Vagina (tissue), 2 donors: Measurements from ENCODE around the gene PLEKHB1. TPM values are rescaled to one million over a fixed set of nuclear protein-coding genes. Genes with fewer than 3 reads are reported as not detected.

Source experiments
- DNase-seq, 2 donors: peaks; one replicate each; pipeline ENCODE4 v3.0.0-alpha.2; 2017; ENCODE audit errors: extremely low spot score in 2 of 2
- H3K27ac ChIP-seq: fragments of 200-600 bp; sonication (generic); one replicate; pipeline ENCODE4 v1.5.1; 2019
- H3K27me3 ChIP-seq: fragments of 200-600 bp; sonication (generic); one replicate; pipeline ENCODE4 v1.5.1; 2019
- H3K36me3 ChIP-seq, 2 donors: fragments of 200-600 bp; sonication (generic); one replicate each; pipeline ENCODE4 v1.5.1; 2017 to 2019
- H3K4me1 ChIP-seq: fragments of 200-600 bp; sonication (generic); one replicate; pipeline ENCODE4 v1.5.1; 2019
- H3K4me3 ChIP-seq, 2 donors: fragments of 200-600 bp; sonication (generic); 1 replicate in 1 of 2; 2 replicates in 1 of 2; pipeline ENCODE4 v1.5.1; 2016 to 2019
- H3K9me3 ChIP-seq: fragments of 200-600 bp; sonication (generic); one replicate; pipeline ENCODE4 v1.5.1; 2019
- CTCF ChIP-seq, 3 experiments: fragments of 450-650 bp in 2 of 3; fragments of 200-600 bp in 1 of 3; sonication (generic) in 1 of 3; IDR thresholded peaks; one replicate each; pipeline ENCODE4 v1.5.1; 2017 to 2019; ENCODE audit warnings: antibody characterized with exemption in 3 of 3, mild to moderate bottlenecking in 2 of 3, moderate library complexity in 2 of 3
- POLR2A ChIP-seq, 2 donors: fragments of 450-650 bp; IDR thresholded peaks; one replicate each; pipeline ENCODE4 v1.6.1; 2017; ENCODE audit warnings: antibody characterized with exemption in 2 of 2, mild to moderate bottlenecking in 2 of 2, moderate library complexity in 2 of 2
- POLR2AphosphoS5 ChIP-seq, 2 donors: sonication (generic); formaldehyde crosslinking; IDR thresholded peaks; one replicate each; pipeline ENCODE4 v1.9.0; 2017; ENCODE audit warnings: antibody characterized with exemption in 2 of 2, mild to moderate bottlenecking in 2 of 2, low read depth in 1 of 2; ENCODE audit not compliant: insufficient read depth in 1 of 2
- intact Hi-C: fragments of 100-400 bp; cut with DNase I; formaldehyde crosslinking; loops from one replicate; pipeline ENCODE4 v1.15.1; 2023
- total RNA-seq: library from RNA; depleted of rRNA; stranded (reverse); fragments of >200 nt; gene quantifications from one replicate; pipeline ENCODE4 v1.2.3, GENCODE V29; 2016

Gene PLEKHB1
- 7.9 TPM for total RNA-seq

DNA sequence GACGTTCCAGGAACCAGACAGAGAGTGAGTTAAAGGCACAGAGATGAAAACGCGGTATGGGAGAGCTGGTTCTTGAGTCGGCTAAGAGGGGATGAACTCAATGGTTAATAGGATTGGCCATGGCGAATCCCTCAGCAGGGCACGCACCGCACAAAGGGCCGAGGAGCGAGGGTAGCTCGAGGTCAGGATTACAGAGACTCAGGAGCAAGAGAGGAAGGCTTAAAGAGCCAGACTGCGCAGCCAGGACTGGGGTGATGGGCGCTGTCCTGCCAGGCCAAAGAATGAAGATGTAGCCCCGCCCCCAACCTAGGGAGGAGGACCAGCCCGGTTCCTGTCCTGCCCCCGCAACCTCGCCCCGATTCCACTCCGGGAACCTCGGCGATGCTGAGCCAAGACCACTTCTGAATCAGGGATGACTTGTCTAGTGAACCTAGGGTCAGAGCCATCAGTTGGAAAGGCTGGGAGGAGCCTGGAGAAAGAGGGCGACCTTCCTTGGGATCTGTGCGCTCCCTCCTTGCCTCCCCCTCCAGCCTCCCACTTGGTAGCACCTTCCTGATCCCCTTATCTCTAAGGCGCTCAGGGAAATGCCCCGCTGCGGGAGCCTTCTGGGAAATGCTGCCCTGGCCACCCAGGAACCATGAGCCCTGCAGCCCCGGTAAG is at the start of gene PLEKHB1:
Gene PLEKHB1 (plus strand): TSS at position 610 of the 660 bp plus-strand sequence. CDS start 28 bp downstream, at position 638.
- no peaks in the 10 kb centered on the region for H3K27me3 ChIP-seq
- peak within 1 kb of the TSS in 1 of 2 donors; percentile 21 for H3K4me3 ChIP-seq
- intact Hi-C loops = no loop called here
- H3K36me3 ChIP-seq = no peaks in the 10 kb centered on the region
- peaks cover 11% of the 10 kb centered on the region for H3K4me1 ChIP-seq
- no peak within 1 kb of the TSS for H3K27ac ChIP-seq
- DNase-seq = no peak
- TF ChIP-seq CTCF (IDR thresholded peaks at IDR 0.05) (no peak), POLR2AphosphoS5 (IDR thresholded peaks at IDR 0.05; ENCODE audit: insufficient read depth in 1 of 2, low read depth in 1 of 2) (no peak), POLR2A (IDR thresholded peaks at IDR 0.05) (no peak)
- H3K9me3 ChIP-seq = no peaks in the 10 kb centered on the region

DNA sequence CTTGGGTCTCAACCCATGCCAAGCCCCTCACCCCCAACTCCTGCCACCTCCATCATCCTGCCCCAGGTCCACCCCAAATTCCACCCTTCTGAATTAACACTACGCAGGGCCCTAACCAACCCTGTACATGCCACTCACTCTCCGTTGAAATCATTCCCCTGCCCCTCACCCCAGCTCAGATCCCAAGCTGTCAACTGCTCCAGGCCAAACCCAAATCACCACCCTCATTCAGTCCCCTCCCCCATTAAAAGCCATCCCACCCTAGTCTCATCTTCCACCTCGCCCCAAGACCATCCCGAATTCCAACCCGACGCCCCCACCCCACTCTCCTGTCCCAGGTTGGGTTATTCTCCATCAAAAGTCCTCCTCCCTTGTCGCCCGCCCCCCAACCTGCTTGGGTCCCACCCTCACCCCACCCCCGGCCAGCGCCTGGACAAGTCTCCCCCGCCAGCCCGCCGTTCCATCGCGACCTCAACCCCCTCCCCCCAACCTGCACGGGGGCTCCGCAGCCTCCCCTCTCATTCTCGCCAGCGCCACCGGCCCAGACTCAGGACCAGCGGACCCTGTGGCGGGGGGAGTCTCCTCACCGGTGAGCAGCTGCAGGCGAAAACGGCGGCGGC is 48.9 kb upstream of the PLEKHB1 start:
- intact Hi-C loops = loop anchor here (10.0 kb wide), 1 partner anchor 1133 kb away; no protein-coding TSS in a partner anchor
- Histone ChIP-seq H3K4me3 (peak overlapping the region; percentile 82 to 97), H3K27ac (peak overlapping the region; percentile 86), H3K36me3 (no peaks in the 10 kb centered on the region), H3K4me1 (peaks cover 37% of the 10 kb centered on the region), H3K27me3 (no peaks in the 10 kb centered on the region), H3K9me3 (no peaks in the 10 kb centered on the region)
- no peak for DNase-seq
- TF ChIP-seq POLR2A (IDR thresholded peaks at IDR 0.05) (no peak), POLR2AphosphoS5 (IDR thresholded peaks at IDR 0.05; ENCODE audit: insufficient read depth in 1 of 2, low read depth in 1 of 2) (no peak)

DNA sequence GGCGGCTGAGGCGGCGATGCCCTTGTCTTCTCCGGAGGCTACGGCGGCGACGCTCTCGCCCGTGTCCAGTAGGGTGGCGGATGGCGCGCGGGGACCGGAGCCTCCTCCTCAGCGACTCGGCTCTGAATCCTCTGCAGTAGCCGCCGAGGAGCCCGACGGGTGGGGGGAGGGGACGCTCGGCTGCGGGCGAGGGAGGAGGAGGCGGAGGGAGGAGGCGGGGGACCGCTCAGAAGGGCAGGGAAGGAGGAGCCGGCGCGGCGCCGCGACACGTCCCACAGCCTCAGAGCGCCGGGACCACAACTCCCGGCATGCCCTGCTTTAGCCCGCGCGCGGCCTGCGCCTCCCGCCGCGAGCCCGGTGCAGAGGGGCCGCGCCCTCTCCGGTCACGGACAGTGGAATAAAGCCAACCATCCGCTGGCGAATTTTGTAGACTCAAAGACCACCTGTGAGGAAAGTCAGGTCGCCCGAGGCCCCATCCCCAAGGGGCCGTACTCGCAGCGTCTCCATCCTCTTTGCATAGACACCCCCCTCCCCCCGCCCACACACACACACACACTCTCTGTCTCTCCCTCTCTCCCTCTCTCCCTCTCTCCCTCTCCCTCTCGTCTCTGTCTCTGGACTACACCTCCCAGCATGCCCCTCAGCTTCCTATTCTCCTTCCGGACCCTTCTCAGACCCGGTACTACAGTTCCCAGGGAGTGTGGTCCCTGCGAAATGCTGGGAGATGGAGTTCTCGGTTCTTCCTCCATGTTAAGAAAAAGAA is 48.2 kb upstream of the PLEKHB1 start, which contains the start of gene FAM168A:
Gene FAM168A (minus strand): TSS at position 157 of the 763 bp plus-strand sequence. CDS start 129,638 bp downstream, outside the sequence.
- Histone ChIP-seq H3K27me3 (no peaks in the 10 kb centered on the region), H3K9me3 (no peaks in the 10 kb centered on the region), H3K4me3 (peak within 1 kb of the TSS; percentile 82 to 97), H3K36me3 (no peaks in the 10 kb centered on the region), H3K4me1 (peaks cover 37% of the 10 kb centered on the region), H3K27ac (peak within 1 kb of the TSS; percentile 86)
- intact Hi-C loops = loop anchor here (10.0 kb wide), 1 partner anchor 1133 kb away; no protein-coding TSS in a partner anchor
- TF ChIP-seq POLR2AphosphoS5 (IDR thresholded peaks at IDR 0.05; ENCODE audit: insufficient read depth in 1 of 2, low read depth in 1 of 2) (peak; percentile 79 to 80), POLR2A (IDR thresholded peaks at IDR 0.05) (peak in 1 of 2 donors; percentile 54), CTCF (IDR thresholded peaks at IDR 0.05) (no peak)
- DNase-seq = peak in 1 of 2 donors; percentile 95

DNA sequence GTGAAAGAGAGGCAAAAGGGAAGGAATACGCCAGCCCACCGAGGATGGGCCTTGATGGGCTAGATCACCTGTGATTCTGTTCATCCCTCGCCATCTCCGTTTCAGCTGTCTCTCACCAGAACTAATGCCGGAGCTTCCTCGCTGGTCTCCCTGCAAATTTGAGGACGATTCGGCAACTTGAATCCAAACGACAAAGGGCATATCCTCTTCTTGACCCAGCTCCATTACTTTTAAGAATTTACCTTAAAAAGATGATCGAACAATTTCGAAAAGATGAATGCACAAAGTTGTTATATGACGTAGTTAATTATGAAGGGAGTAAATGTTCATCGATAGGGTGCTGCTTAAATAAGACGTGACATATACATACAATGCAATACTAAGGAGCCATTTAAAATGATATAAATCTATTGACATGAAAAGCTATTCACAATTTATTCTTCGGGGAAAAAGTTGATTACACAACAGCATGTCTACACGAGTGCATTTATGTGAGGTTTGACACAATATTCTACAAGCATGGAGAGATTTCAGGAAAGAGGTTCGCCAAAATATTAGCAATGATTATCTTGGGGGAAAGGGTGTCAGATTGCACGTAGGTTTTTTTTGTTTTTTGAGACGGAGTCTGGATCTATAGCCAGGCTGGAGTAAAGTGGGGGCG is 47.5 kb upstream of the PLEKHB1 start:
- H3K27me3 ChIP-seq = no peaks in the 10 kb centered on the region
- no peaks in the 10 kb centered on the region for H3K9me3 ChIP-seq
- intact Hi-C loops = loop anchor here (10.0 kb wide), 1 partner anchor 1134 kb away; no protein-coding TSS in a partner anchor
- H3K36me3 ChIP-seq = no peaks in the 10 kb centered on the region
- TF ChIP-seq CTCF (IDR thresholded peaks at IDR 0.05) = peak in 1 of 3 experiments; percentile 8
- no peak for TF ChIP-seq POLR2A (IDR thresholded peaks at IDR 0.05)
- no peak for TF ChIP-seq POLR2AphosphoS5 (IDR thresholded peaks at IDR 0.05; ENCODE audit: insufficient read depth in 1 of 2, low read depth in 1 of 2)
- H3K4me3 ChIP-seq = peak overlapping the region; percentile 82 to 97
- H3K27ac ChIP-seq = peak overlapping the region; percentile 86
- no peak for DNase-seq
- peaks cover 32% of the 10 kb centered on the region for H3K4me1 ChIP-seq
